ENCODE measurements around the gene CHIT1. TPM values are rescaled to one million over a fixed set of nuclear protein-coding genes. Genes with fewer than 3 reads are reported as not detected.

The CHIT1 gene
- total and polyA plus RNA-seq, 9 of the 15 experiments (the other 6 are each of a cell fraction or from before 2014, with no cell fraction given): not detected

- no TSS peak for BruUV-seq (replicated peaks)
- ChIA-PET CTCF (ENCODE audit: low intra/inter-chr PET ratio) (no interaction called here), POLR2A (interaction anchor here (1.3 kb wide), 1 partner anchor 100 kb away, joined by 4 read pairs; no protein-coding TSS in a partner anchor)
- no peak for TF ChIP-seq ZNF717 (CRISPR knock-in tag; IDR thresholded peaks at IDR 0.05)
- Histone ChIP-seq H3K79me2 (ENCODE audit: control insufficient read depth, insufficient read depth, low read length) (no peaks in the 10 kb centered on the region), H3K27me3 (ENCODE audit: control insufficient read depth in 2 of 2, insufficient read depth in 2 of 2, low read length in 2 of 2) (peaks cover 25 to 60% of the 10 kb centered on the region in 2 experiments), H3K9ac (ENCODE audit: insufficient read depth in 1 of 2, low read depth in 2 of 2, low read length in 2 of 2) (no peak overlapping the region), H3K36me3 (ENCODE audit: control insufficient read depth, insufficient read depth, low read length) (no peaks in the 10 kb centered on the region), H3K4me1 (replicated peaks in 1 of 2; ENCODE audit: control insufficient read depth in 2 of 2, insufficient read depth in 2 of 2, low read length in 2 of 2) (no peaks in the 10 kb centered on the region), H3K9me3 (replicated peaks; ENCODE audit: control insufficient read depth, insufficient read depth, low read depth, low read length) (no peaks in the 10 kb centered on the region), H3K27ac (ENCODE audit: extremely low read depth, low read depth, low read length) (no peak overlapping the region), H4K20me1 (replicated peaks; ENCODE audit: control insufficient read depth, insufficient read depth, low read length) (peaks cover 13% of the 10 kb centered on the region), H3K4me2 (ENCODE audit: insufficient read depth, low read length) (no peak overlapping the region), H3K9me1 (ENCODE audit: control insufficient read depth, insufficient read depth, low read length) (no peaks in the 10 kb centered on the region), H3K4me3 (no peak overlapping the region), H2AFZ (ENCODE audit: low read depth, low read length) (no peak overlapping the region)
- ATAC-seq (no peak), FAIRE-seq (no peak), DNase-seq (ENCODE audit: extremely low read depth in 1 of 4, low spot score in 3 of 4) (no peak)
- intact Hi-C loops (cut with micrococcal nuclease) (no loop called here), in situ Hi-C loops (cut with MboI) (no loop called here)
- 4% methylated on average over 4 of the region's 4 CpGs for WGBS (ENCODE audit: insufficient coverage, low coverage, missing lambda C conversion rate)
Measured at GRCh38 chr1:203184467-203184866, 45.0 kb downstream of the CHIT1 start.

GRCh38 chr1:203183828-203184227 is 45.6 kb downstream of the CHIT1 start:
- WGBS (ENCODE audit: insufficient coverage, low coverage, missing lambda C conversion rate): 0% methylated on average over 2 of the region's 2 CpGs
- ATAC-seq (no peak), DNase-seq (ENCODE audit: extremely low read depth in 1 of 4, low spot score in 3 of 4) (no peak), FAIRE-seq (no peak)
- in situ Hi-C loops (cut with MboI) (no loop called here), intact Hi-C loops (cut with micrococcal nuclease) (no loop called here)
- peaks cover 13% of the 10 kb centered on the region for H4K20me1 ChIP-seq (replicated peaks; ENCODE audit: control insufficient read depth, insufficient read depth, low read length)
- no peaks in the 10 kb centered on the region for H3K4me1 ChIP-seq (replicated peaks in 1 of 2; ENCODE audit: control insufficient read depth in 2 of 2, insufficient read depth in 2 of 2, low read length in 2 of 2)
- no peak overlapping the region for H3K27ac ChIP-seq (ENCODE audit: extremely low read depth, low read depth, low read length)
- no peak overlapping the region for H2AFZ ChIP-seq (ENCODE audit: low read depth, low read length)
- H3K36me3 ChIP-seq (ENCODE audit: control insufficient read depth, insufficient read depth, low read length): no peaks in the 10 kb centered on the region
- no peak overlapping the region for H3K4me3 ChIP-seq
- ChIA-PET POLR2A (interaction anchor here (0.7 kb wide), 1 partner anchor 12 kb away, joined by 3 read pairs; no protein-coding TSS in a partner anchor), CTCF (ENCODE audit: low intra/inter-chr PET ratio) (no interaction called here)
- no peak for TF ChIP-seq IRF2 (CRISPR knock-in tag; IDR thresholded peaks at IDR 0.05)
- TF ChIP-seq ADNP (tag; IDR thresholded peaks at IDR 0.05): peak; percentile 49
- TF ChIP-seq KDM1A (IDR thresholded peaks at IDR 0.05): peak in 1 of 2 experiments; percentile 33; a peak in 1 of 4 replicates
- 0 out of 2 replicates have a peak, but pooled peaks have one; percentile 31 for TF ChIP-seq ESRRA (IDR thresholded peaks at IDR 0.05; ENCODE audit: borderline replicate concordance, low read depth)
- peak; percentile 35; the same call in 1 of the 2 replicates for TF ChIP-seq BCOR (IDR thresholded peaks at IDR 0.05)
- peak; percentile 71 for TF ChIP-seq RBM25 (IDR thresholded peaks at IDR 0.05; ENCODE audit: low read depth, low read length, severe bottlenecking)
- no peak for TF ChIP-seq MCM3 (IDR thresholded peaks at IDR 0.05)
- H3K79me2 ChIP-seq (ENCODE audit: control insufficient read depth, insufficient read depth, low read length): no peaks in the 10 kb centered on the region
- H3K9me3 ChIP-seq (replicated peaks; ENCODE audit: control insufficient read depth, insufficient read depth, low read depth, low read length): no peaks in the 10 kb centered on the region
- no TSS peak for BruUV-seq (replicated peaks)
- H3K4me2 ChIP-seq (ENCODE audit: insufficient read depth, low read length): no peak overlapping the region
- no peaks in the 10 kb centered on the region for H3K9me1 ChIP-seq (ENCODE audit: control insufficient read depth, insufficient read depth, low read length)
- peaks cover 25 to 67% of the 10 kb centered on the region in 2 experiments for H3K27me3 ChIP-seq (ENCODE audit: control insufficient read depth in 2 of 2, insufficient read depth in 2 of 2, low read length in 2 of 2)
- H3K9ac ChIP-seq (ENCODE audit: insufficient read depth in 1 of 2, low read depth in 2 of 2, low read length in 2 of 2): no peak overlapping the region
